NCI-H774 (cell line): Measurements from ENCODE around the gene LAMA2.

Experiments
- DNase-seq: peaks from one replicate; lab custom pipeline; 2025; lab: John Stamatoyannopoulos, UW

The LAMA2 gene

GRCh38 chr6:129179283-129179682 lies 296.3 kb downstream of the LAMA2 start:
- no peak for DNase-seq

- DNase-seq, result no peak
Observed at GRCh38 chr6:129181001-129181400, 298.1 kb downstream of the LAMA2 start.

GRCh38 chr6:129183187-129183591 lies 300.3 kb downstream of the LAMA2 start:
- no peak for DNase-seq

GRCh38 chr6:129183681-129184301 lies 300.9 kb downstream of the LAMA2 start:
- DNase-seq, result no peak

GRCh38 chr6:129184324-129184723 lies 301.4 kb downstream of the LAMA2 start:
- DNase-seq, result no peak

- no peak for DNase-seq
Observed at GRCh38 chr6:129184808-129185366, 301.9 kb downstream of the LAMA2 start.

GRCh38 chr6:129186988-129187387 lies 304.1 kb downstream of the LAMA2 start:
- no peak for DNase-seq

GRCh38 chr6:129188306-129188705 lies 305.4 kb downstream of the LAMA2 start:
- no peak for DNase-seq

GRCh38 chr6:129188795-129189194 lies 305.9 kb downstream of the LAMA2 start:
- DNase-seq, result no peak

- no peak for DNase-seq
Observed at GRCh38 chr6:129189266-129189665, 306.3 kb downstream of the LAMA2 start.

- DNase-seq, result no peak
Observed at GRCh38 chr6:129191235-129191634, 308.3 kb downstream of the LAMA2 start.

GRCh38 chr6:129192458-129192989 lies 309.6 kb downstream of the LAMA2 start:
- DNase-seq, result no peak

- DNase-seq, result no peak
Observed at GRCh38 chr6:129194306-129194941, 311.5 kb downstream of the LAMA2 start.

- DNase-seq, result no peak
Observed at GRCh38 chr6:129195161-129195560, 312.2 kb downstream of the LAMA2 start.

- DNase-seq, result no peak
Observed at GRCh38 chr6:129195643-129196042, 312.7 kb downstream of the LAMA2 start.

- DNase-seq, result no peak
Observed at GRCh38 chr6:129197154-129197553, 314.2 kb downstream of the LAMA2 start.

GRCh38 chr6:129200151-129200550 lies 317.2 kb downstream of the LAMA2 start:
- DNase-seq, result no peak

GRCh38 chr6:129203190-129203900 lies 320.4 kb downstream of the LAMA2 start:
- DNase-seq, result no peak

GRCh38 chr6:129206821-129207220 lies 323.9 kb downstream of the LAMA2 start:
- DNase-seq, result peak; percentile 17

- DNase-seq, result no peak
Observed at GRCh38 chr6:129207832-129208231, 324.9 kb downstream of the LAMA2 start.

GRCh38 chr6:129208415-129209034 lies 325.6 kb downstream of the LAMA2 start:
- no peak for DNase-seq

GRCh38 chr6:129209355-129209754 lies 326.4 kb downstream of the LAMA2 start:
- no peak for DNase-seq
